ENCODE data around the gene ABLIM2. TPM values are rescaled to one million over a fixed set of nuclear protein-coding genes. Genes with fewer than 3 reads are reported as not detected.

The ABLIM2 gene
- total and polyA plus RNA-seq, 2 of the 13 experiments (the other 11 are each of a cell fraction or from before 2014, with no cell fraction given), result 0.20 to 0.37 TPM

GRCh38 chr4:7939377-7940108 lies 219.1 kb downstream of the ABLIM2 start, which contains the start of gene AFAP1:
Gene AFAP1 (minus strand): TSS chr4:7939861. CDS start chr4:7872078, 67,783 bp downstream.
- FAIRE-seq (no peak), ATAC-seq (peak; percentile 89)
- H3K79me2 ChIP-seq (ENCODE audit: insufficient read depth, low read length), result no peaks in the 10 kb centered on the region
- TF ChIP-seq NCOR1 (IDR thresholded peaks at IDR 0.05; ENCODE audit: borderline replicate concordance, low read length) (no peak), RBFOX2 (IDR thresholded peaks at IDR 0.05; ENCODE audit: low read depth, low read length) (peak; percentile 57), CSRNP1 (CRISPR knock-in tag; IDR thresholded peaks at IDR 0.05) (no peak; the same call in 1 of the 2 replicates), DMAP1 (CRISPR knock-in tag; IDR thresholded peaks at IDR 0.05) (0 out of 2 replicates have a peak, but pooled peaks have one; percentile 19), PHB2 (IDR thresholded peaks at IDR 0.05; ENCODE audit: partially characterized antibody) (no peak), ARID2 (CRISPR knock-in tag; IDR thresholded peaks at IDR 0.05; ENCODE audit: borderline replicate concordance) (peak; percentile 32; the same call in 1 of the 2 replicates), SRSF1 (optimal IDR thresholded peaks at IDR 0.05; ENCODE audit: low read depth, low read length) (no peak), ZNF251 (CRISPR knock-in tag; IDR thresholded peaks at IDR 0.05) (no peak), SP1 (IDR thresholded peaks at IDR 0.05) (no peak), SP1 (CRISPR knock-in tag; IDR thresholded peaks at IDR 0.05) (peak; percentile 73), ZMYM4 (CRISPR knock-in tag; IDR thresholded peaks at IDR 0.05) (0 out of 2 replicates have a peak, but pooled peaks have one; percentile 21), NFIB (CRISPR knock-in tag; IDR thresholded peaks at IDR 0.05; ENCODE audit: borderline replicate concordance) (no peak), ZNF235 (CRISPR knock-in tag; IDR thresholded peaks at IDR 0.05; ENCODE audit: borderline replicate concordance) (no peak), ZNF468 (CRISPR knock-in tag; IDR thresholded peaks at IDR 0.05) (0 out of 2 replicates have a peak, but pooled peaks have one; percentile 24), ZNF709 (CRISPR knock-in tag; IDR thresholded peaks at IDR 0.05) (peak; percentile 20; the same call in 1 of the 2 replicates), SP4 (CRISPR knock-in tag; IDR thresholded peaks at IDR 0.05) (peak; percentile 53; the same call in 1 of the 2 replicates), CHD4 (IDR thresholded peaks at IDR 0.05; ENCODE audit: borderline replicate concordance, low read length) (no peak), ZNF160 (CRISPR knock-in tag; IDR thresholded peaks at IDR 0.05) (0 out of 2 replicates have a peak, but pooled peaks have one; percentile 30), SNAPC2 (CRISPR knock-in tag; IDR thresholded peaks at IDR 0.05) (0 out of 2 replicates have a peak, but pooled peaks have one; percentile 0), HNRNPK (IDR thresholded peaks at IDR 0.05; ENCODE audit: low read depth, low read length, poor library complexity, severe bottlenecking) (peak; percentile 15), ZNF777 (CRISPR knock-in tag; IDR thresholded peaks at IDR 0.05) (peak; percentile 90), ZNF550 (CRISPR knock-in tag; IDR thresholded peaks at IDR 0.05; ENCODE audit: borderline replicate concordance) (no peak), ZNF501 (CRISPR knock-in tag; IDR thresholded peaks at IDR 0.05) (peak; percentile 72; the same call in 1 of the 2 replicates), ZNF563 (CRISPR knock-in tag; IDR thresholded peaks at IDR 0.05) (peak; percentile 66), SP2 (CRISPR knock-in tag; IDR thresholded peaks at IDR 0.05) (peak; percentile 45; the same call in 1 of the 2 replicates), CCAR2 (optimal IDR thresholded peaks at IDR 0.05; ENCODE audit: low read depth, low read length) (no peak)

More at GRCh38 chr4:7939377-7940108, 219.1 kb downstream of the ABLIM2 start, which contains the start of gene AFAP1:
- ChIA-PET CTCF (ENCODE audit: low intra/inter-chr PET ratio, low total read pairs) (no interaction called here), POLR2A (interaction anchor here (0.7 to 1.3 kb wide), 5 partner anchors 8 to 47 kb away, joined by 3 to 7 read pairs (median 3); no protein-coding TSS in a partner anchor)
- 2% methylated on average over 12 of the region's 96 CpGs for WGBS (ENCODE audit: low lambda C conversion rate)
- H3K27me3 ChIP-seq (ENCODE audit: control insufficient read depth in 1 of 2, insufficient read depth in 2 of 2, low read length in 2 of 2), result no peaks in the 10 kb centered on the region
- H4K20me1 ChIP-seq (ENCODE audit: insufficient read depth, low read length), result no peaks in the 10 kb centered on the region
- peak; percentile 66 for DNase-seq (ENCODE audit: low spot score)
- no peaks in the 10 kb centered on the region for H3K9me3 ChIP-seq (ENCODE audit: low read length)
- H2AFZ ChIP-seq (ENCODE audit: low read length), result no peak within 1 kb of the TSS
- H3K36me3 ChIP-seq (replicated peaks in 1 of 2; ENCODE audit: control insufficient read depth in 1 of 2, insufficient read depth in 2 of 2, low read length in 2 of 2), result no peaks in the 10 kb centered on the region
- in situ Hi-C loops (cut with HindIII; ENCODE audit: extremely low pct_ligation_motif_present, low pct_unique_long_range_greater_than_20kb), result no loop called here
- BruUV-seq (replicated peaks), result no TSS peak
- H3K4me1 ChIP-seq (ENCODE audit: insufficient read depth, low read length), result peaks cover 58% of the 10 kb centered on the region
- peak within 1 kb of the TSS; percentile 63 to 85 (median 83) for H3K4me3 ChIP-seq (replicated peaks in 1 of 3; ENCODE audit: insufficient read depth in 1 of 3, low read depth in 2 of 3, low read length in 3 of 3)
- H3K4me2 ChIP-seq (ENCODE audit: low read depth, low read length), result peak within 1 kb of the TSS; percentile 89
- H3K27ac ChIP-seq (ENCODE audit: extremely low read length, insufficient read depth, low read length), result no peak within 1 kb of the TSS
- H3K9ac ChIP-seq (ENCODE audit: insufficient read depth, low read depth, low read length), result peak within 1 kb of the TSS; percentile 78
- intact Hi-C loops (cut with micrococcal nuclease; ENCODE audit: unreplicated experiment), result no loop called here

Data from HepG2 (cell line).